GM21786 (cell line): ENCODE data around the gene CBLIF.
"Not testable (repeated sequence)": the region's sequence is repeated elsewhere in the genome, so short reads cannot be mapped to it uniquely, and the experiment has no call there.

Source experiments
- ATAC-seq: cut with Tn5 transposase; IDR thresholded peaks from one replicate; pipeline ENCODE4 v1.9.1; 2021; ENCODE audit not compliant: unreplicated experiment

Gene CBLIF

GRCh38 chr11:59845399-59845798 is at the start of gene CBLIF:
Gene CBLIF (minus strand): TSS chr11:59845499. CDS start chr11:59845453, 46 bp downstream.
- no peak for ATAC-seq

GRCh38 chr11:59894616-59895015 is 49.3 kb upstream of the CBLIF start:
- ATAC-seq = no peak

DNA sequence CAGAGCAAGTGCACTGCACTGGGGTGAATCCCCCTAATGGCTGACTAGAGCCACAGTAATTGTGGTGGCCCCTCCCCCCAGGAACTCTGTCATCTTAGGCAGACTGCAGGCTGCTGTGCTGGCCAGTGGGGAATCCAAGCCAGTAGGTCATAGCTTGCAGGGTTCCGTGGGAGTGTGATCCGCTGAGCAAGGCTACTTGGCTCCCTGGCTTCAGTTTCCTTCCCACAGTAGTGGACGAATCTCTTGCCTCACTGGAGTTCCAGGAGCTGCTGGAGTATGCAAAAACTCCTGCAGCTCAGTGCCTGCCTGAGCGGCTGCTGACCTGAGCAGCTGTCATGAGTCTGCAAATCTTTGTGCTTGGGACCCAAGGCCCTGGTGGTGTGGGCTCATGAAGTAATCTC is 46.5 kb upstream of the CBLIF start:
- ATAC-seq = no peak

GRCh38 chr11:59887156-59887555 is 41.9 kb upstream of the CBLIF start:
- not testable (repeated sequence) for ATAC-seq

- no peak for ATAC-seq
Observed at GRCh38 chr11:59883597-59883996, 38.3 kb upstream of the CBLIF start.

DNA sequence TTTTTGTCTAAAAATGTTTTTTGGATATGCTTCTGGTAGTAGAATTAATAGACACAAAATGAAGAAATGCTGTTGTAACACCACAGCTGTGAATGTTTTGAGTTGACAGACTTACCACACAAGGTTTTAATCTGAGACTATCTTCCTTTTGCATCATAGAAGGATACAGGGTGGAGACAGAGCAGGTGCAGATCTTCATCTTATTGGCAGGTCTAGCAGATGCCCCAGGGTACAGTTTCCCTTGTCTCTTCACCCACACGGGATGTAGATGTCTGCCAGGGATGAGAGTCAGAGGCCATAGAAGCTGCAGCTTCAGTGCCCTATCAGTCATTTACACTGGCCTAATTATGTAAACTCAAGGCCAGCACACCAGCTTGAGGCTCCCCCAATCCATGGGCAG is 34.3 kb upstream of the CBLIF start:
- ATAC-seq = no peak

DNA sequence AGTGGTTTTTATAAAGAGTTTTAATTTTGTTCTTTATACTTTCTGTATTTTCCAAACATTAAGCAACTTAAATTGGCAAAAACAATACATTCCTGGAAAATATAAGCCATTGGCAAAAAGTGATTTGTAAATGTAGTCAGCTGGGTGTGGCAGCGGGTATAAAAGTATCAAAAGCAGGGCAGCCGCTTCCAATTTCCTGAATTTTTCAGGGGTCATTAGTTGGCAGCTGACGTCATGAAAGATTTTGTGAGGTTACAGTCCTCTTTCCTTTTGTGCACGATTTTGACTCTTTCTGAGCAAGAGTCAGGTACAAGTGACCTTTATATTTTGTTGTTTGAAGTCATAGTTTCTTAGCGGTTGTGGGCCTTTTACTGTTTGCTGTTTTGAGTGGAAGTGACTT is 33.3 kb upstream of the CBLIF start, which contains the start of gene OOSP3:
Gene OOSP3, plus strand, starts transcription at position 208 of the 400 bp plus-strand sequence. Its CDS starts 27 bp downstream, at position 235.
- no peak for ATAC-seq

GRCh38 chr11:59877784-59878183 is 32.5 kb upstream of the CBLIF start:
- ATAC-seq = no peak

GRCh38 chr11:59877325-59877724 is 32.0 kb upstream of the CBLIF start:
- ATAC-seq = no peak

DNA sequence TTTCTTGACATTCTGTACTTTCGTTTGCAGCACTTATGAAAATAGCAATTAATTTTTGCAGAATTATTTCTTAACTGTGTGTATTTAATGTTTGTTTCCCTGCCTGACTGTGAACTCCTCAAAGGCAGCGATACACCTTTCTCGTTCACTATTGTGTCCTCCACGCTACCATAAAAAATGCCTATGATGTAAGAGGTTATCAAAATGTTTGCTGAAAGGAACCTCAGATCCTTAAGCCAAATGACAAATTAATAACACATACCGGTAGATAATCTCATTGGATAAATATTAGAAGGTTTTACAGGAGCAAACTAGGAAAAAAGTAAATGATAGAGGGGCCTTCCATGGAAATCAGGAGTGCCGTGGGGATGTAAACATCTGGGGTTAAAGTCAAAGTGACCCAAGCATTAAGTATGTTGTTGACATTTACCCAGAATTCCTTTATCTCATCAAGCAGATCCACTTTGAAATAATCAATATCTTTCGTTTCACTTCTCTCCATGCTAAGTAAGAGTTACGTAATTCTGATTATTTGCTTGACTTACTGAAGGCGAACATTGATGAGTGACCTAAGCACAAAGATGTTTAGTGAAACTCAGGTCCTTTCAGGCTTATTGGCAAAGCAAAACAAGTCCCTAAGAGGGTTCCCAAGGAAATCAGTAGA is 30.7 kb upstream of the CBLIF start:
- no peak for ATAC-seq

GRCh38 chr11:59872076-59872475 is 26.8 kb upstream of the CBLIF start:
- ATAC-seq = no peak

DNA sequence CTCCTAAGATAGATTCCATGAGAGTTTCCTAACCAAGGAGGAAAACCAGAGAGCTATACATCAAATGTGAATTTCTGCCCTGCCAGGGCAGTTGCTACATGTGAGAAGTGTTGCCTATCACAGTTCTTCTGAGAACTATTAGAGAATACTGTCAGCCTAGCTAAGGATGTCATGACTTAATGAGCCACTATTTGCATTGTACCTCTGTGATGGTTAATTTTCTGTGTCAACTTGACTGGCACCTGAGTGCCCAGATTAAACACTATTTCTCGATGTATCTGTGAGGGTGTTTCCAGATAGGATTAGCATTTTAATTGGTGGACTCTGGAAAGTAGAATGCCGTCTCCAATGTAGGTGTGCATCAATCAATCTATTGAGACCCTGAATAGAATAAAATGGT is 22.6 kb upstream of the CBLIF start:
- no peak for ATAC-seq

- no peak for ATAC-seq
Observed at GRCh38 chr11:59866836-59867235, 21.5 kb upstream of the CBLIF start.

GRCh38 chr11:59866397-59866796 is 21.1 kb upstream of the CBLIF start, which contains the start of gene TCN1:
Gene TCN1 (minus strand): TSS chr11:59866487. CDS start chr11:59866470, 17 bp downstream.
- ATAC-seq = no peak

GRCh38 chr11:59865031-59865430 is 19.7 kb upstream of the CBLIF start:
- ATAC-seq = no peak

DNA sequence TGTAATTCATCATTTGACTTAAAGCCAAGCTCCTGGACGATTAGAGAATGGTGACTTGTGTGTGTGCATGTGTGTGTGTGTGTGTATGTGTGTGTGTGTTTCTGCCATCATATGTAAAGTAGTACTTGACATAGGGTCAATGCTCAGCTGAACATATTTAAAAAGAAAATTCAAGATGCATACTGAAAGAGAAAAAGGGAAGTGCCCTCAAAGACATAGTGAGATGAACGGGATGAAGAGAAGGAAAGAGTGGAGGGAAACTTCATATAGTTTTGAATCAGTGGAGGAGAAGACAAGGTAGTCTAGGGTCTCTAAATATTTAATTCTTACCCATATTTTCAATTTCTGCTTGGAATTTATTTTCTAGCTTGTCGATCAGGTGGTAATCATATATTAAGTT is 17.0 kb upstream of the CBLIF start:
- ATAC-seq = no peak

- no peak for ATAC-seq
Observed at GRCh38 chr11:59859673-59860072, 14.4 kb upstream of the CBLIF start.

DNA sequence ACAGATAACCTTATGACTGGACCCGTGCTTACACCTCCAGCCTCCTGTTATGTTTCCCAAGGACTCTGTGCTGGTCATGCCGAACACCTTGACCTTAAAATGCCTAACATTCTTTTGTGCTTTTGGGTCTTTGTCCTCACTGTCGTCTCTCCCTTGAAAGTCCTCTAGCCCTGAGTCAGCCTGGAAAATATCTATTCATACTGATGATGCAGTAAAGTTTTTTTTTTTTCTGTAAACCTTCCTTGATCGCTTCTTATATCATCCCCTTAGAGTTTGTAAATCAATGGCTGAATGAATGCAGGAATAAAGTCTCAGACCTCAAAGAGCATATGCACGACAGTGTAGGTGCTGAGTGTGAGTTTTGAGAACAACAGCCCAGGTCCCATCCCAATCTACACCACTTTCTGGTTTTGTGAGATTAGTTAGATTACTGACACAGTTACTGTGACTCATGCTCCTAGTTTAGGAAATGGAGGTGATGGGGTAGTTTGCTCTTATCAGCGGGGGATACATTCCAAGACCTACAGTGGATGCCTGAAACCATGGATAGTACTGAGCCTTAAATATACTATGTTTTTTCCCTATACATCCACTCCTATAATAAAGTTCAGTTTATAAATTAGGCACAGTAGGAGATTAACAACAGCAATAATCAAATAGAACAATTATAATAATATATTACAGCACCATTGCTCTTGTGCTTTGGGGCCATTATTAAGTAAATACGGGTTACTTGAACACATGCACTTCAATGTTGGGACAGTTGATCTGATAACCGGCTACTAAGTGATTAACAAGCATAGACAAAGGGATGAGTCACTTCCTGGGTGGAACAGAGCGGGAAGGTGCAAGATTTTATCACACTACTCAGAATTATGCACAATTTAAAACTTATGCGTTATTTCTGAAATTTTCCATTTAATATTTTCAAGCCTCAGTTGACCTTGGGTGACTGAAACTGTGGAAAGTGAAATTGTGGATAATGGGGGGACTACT is 12.4 kb upstream of the CBLIF start:
- ATAC-seq = no peak

DNA sequence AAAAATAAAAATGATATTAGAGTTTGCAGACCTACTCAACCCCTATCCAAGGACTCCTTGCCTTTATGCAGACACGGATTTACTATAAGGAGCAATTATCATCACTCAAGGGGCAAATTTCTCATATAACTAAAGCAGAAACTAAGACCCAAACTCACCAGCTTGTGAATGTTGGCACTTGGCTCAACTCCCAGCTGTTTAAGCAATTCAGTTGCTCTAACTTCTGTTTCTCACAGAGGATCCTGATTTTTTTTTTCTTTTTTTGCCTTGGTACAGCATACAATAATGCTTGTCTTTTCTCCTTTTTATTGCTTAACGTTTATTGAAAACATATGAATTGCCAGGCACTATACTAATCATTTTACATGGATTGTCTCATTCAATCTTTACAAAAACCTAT is 9.6 kb upstream of the CBLIF start:
- ATAC-seq = no peak

GRCh38 chr11:59851416-59851815 is 6.1 kb upstream of the CBLIF start:
- ATAC-seq = not testable (repeated sequence)

DNA sequence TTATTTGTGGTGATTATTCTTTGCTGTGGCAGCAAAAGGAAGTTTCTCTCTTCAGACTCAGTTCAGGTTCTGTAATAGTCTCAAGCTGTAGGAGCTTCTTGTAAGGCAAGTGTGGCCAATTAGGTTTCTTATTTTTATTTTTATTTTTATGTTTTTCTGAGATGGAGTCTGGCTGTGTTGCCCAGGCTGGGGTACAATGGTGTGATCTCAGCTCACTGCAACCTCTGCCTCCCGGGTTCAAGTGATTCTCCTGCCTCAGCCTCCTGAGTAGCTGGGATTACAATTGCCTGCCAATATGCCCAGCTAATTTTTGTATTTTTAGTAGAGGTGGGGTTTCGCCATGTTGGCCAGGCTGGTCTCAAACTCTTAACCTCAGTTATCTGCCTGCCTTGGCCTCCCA is 4.3 kb upstream of the CBLIF start:
- ATAC-seq = not testable (repeated sequence)

GRCh38 chr11:59849129-59849528 is 3.8 kb upstream of the CBLIF start:
- ATAC-seq = no peak
